ENCODE measurements around the gene MPDZ. TPM values are rescaled to one million over a fixed set of nuclear protein-coding genes. Genes with fewer than 3 reads are reported as not detected.

The MPDZ gene
- total RNA-seq, 4 donors from 2014 or later: 17.9 to 29.6 (median 23.5) TPM

GRCh38 chr9:13125261-13125660 lies 154.2 kb downstream of the MPDZ start:
- no peaks in the 10 kb centered on the region for H3K27me3 ChIP-seq
- no peak for ATAC-seq
- H3K4me1 ChIP-seq: no peaks in the 10 kb centered on the region
- TF ChIP-seq CTCF (IDR thresholded peaks at IDR 0.05 in 4 of 5, conservative IDR thresholded peaks at IDR 0.05 in 1 of 5) (no peak), POLR2A (IDR thresholded peaks at IDR 0.05) (no peak)
- H3K4me3 ChIP-seq: no peak overlapping the region
- DNase-seq: no peak
- no peaks in the 10 kb centered on the region for H3K9me3 ChIP-seq
- intact Hi-C loops (cut with DNase I; ENCODE audit: low total_unique reads): no loop called here
- in situ Hi-C loops (cut with MboI; ENCODE audit: low sequenced_read_pairs in 4 of 4): no loop called here
- H3K36me3 ChIP-seq: peaks cover 0 to 39% of the 10 kb centered on the region in 2 donors
- no peak overlapping the region for H3K27ac ChIP-seq

- intact Hi-C loops (cut with DNase I; ENCODE audit: low total_unique reads): no loop called here
These were observed 156.6 kb downstream of the MPDZ start for GRCh38 chr9:13122756-13123369.

GRCh38 chr9:13118313-13118712 lies 161.2 kb downstream of the MPDZ start:
- no peak for DNase-seq

More at GRCh38 chr9:13122756-13123369, 156.6 kb downstream of the MPDZ start:
- ATAC-seq: no peak
- in situ Hi-C loops (cut with MboI; ENCODE audit: low sequenced_read_pairs in 4 of 4): no loop called here
- Histone ChIP-seq H3K4me1 (no peaks in the 10 kb centered on the region), H3K27ac (no peak overlapping the region), H3K36me3 (peaks cover 0 to 52% of the 10 kb centered on the region in 2 donors), H3K4me3 (no peak overlapping the region), H3K9me3 (no peaks in the 10 kb centered on the region), H3K27me3 (no peaks in the 10 kb centered on the region)
- TF ChIP-seq POLR2A (IDR thresholded peaks at IDR 0.05) (no peak), CTCF (IDR thresholded peaks at IDR 0.05 in 4 of 5, conservative IDR thresholded peaks at IDR 0.05 in 1 of 5) (no peak)
- DNase-seq: no peak

GRCh38 chr9:13116292-13116691 lies 163.2 kb downstream of the MPDZ start:
- ATAC-seq: no peak
- Histone ChIP-seq H3K4me3 (no peak overlapping the region), H3K27me3 (no peaks in the 10 kb centered on the region), H3K4me1 (peaks cover 0 to under 1% of the 10 kb centered on the region in 2 donors), H3K36me3 (peaks cover 0 to 49% of the 10 kb centered on the region in 2 donors), H3K9me3 (no peaks in the 10 kb centered on the region), H3K27ac (no peak overlapping the region)
- intact Hi-C loops (cut with DNase I; ENCODE audit: low total_unique reads) (no loop called here), in situ Hi-C loops (cut with MboI; ENCODE audit: low sequenced_read_pairs in 4 of 4) (no loop called here)
- no peak for DNase-seq
- TF ChIP-seq CTCF (IDR thresholded peaks at IDR 0.05 in 4 of 5, conservative IDR thresholded peaks at IDR 0.05 in 1 of 5): no peak

More at GRCh38 chr9:13118313-13118712, 161.2 kb downstream of the MPDZ start:
- no peak overlapping the region for H3K27ac ChIP-seq
- no peaks in the 10 kb centered on the region for H3K9me3 ChIP-seq
- peaks cover 0 to 48% of the 10 kb centered on the region in 2 donors for H3K36me3 ChIP-seq
- in situ Hi-C loops (cut with MboI; ENCODE audit: low sequenced_read_pairs in 4 of 4): no loop called here
- TF ChIP-seq POLR2A (IDR thresholded peaks at IDR 0.05) (no peak), CTCF (IDR thresholded peaks at IDR 0.05 in 4 of 5, conservative IDR thresholded peaks at IDR 0.05 in 1 of 5) (no peak)
- no peaks in the 10 kb centered on the region for H3K4me1 ChIP-seq
- ATAC-seq: no peak
- no peaks in the 10 kb centered on the region for H3K27me3 ChIP-seq
- H3K4me3 ChIP-seq: no peak overlapping the region
- intact Hi-C loops (cut with DNase I; ENCODE audit: low total_unique reads): no loop called here

- Histone ChIP-seq H3K36me3 (peaks cover 0 to 59% of the 10 kb centered on the region in 2 donors), H3K27me3 (no peaks in the 10 kb centered on the region), H3K27ac (no peak overlapping the region), H3K4me3 (no peak overlapping the region), H3K4me1 (peaks cover 0 to 4% of the 10 kb centered on the region in 2 donors), H3K9me3 (no peaks in the 10 kb centered on the region)
- ATAC-seq (no peak), DNase-seq (no peak)
- intact Hi-C loops (cut with DNase I; ENCODE audit: low total_unique reads): no loop called here
- TF ChIP-seq CTCF (IDR thresholded peaks at IDR 0.05 in 4 of 5, conservative IDR thresholded peaks at IDR 0.05 in 1 of 5) (no peak), POLR2A (IDR thresholded peaks at IDR 0.05) (no peak)
- in situ Hi-C loops (cut with MboI; ENCODE audit: low sequenced_read_pairs in 4 of 4): no loop called here
These were observed 165.7 kb downstream of the MPDZ start for GRCh38 chr9:13113751-13114150.

Measured in gastrocnemius medialis (tissue), 4 donors.